Mucosa of rectum (tissue), 2 donors: ENCODE results near the gene UMODL1.
A peak's percentile ranks its signal among the peaks of the same experiment; 100 is the strongest.

Experiments
- H3K27ac ChIP-seq, 2 donors: one replicate each; pipeline ENCODE4 v1.7.0; 2013; ENCODE audit warnings: inconsistent platforms in 2 of 2, low read depth in 2 of 2, low read length in 2 of 2
- H3K27me3 ChIP-seq, 2 donors: one replicate each; pipeline ENCODE4 v1.7.0; 2013; ENCODE audit warnings: low read length in 2 of 2; ENCODE audit not compliant: control insufficient read depth in 2 of 2, insufficient read depth in 2 of 2
- H3K36me3 ChIP-seq, 2 donors: one replicate each; pipeline ENCODE4 v1.7.0; 2013; ENCODE audit warnings: low read length in 2 of 2; ENCODE audit not compliant: control insufficient read depth in 2 of 2, insufficient read depth in 2 of 2
- H3K4me1 ChIP-seq, 2 donors: one replicate each; pipeline ENCODE4 v1.7.0; 2013; ENCODE audit warnings: low read length in 2 of 2, mild to moderate bottlenecking in 1 of 2; ENCODE audit not compliant: control insufficient read depth in 2 of 2, insufficient read depth in 2 of 2
- H3K4me3 ChIP-seq, 2 donors: one replicate each; pipeline ENCODE4 v1.7.0; 2013; ENCODE audit warnings: low read length in 2 of 2
- H3K9ac ChIP-seq, 2 donors: one replicate each; pipeline ENCODE4 v1.7.0; 2013; ENCODE audit warnings: low read length in 2 of 2, low read depth in 1 of 2, mild to moderate bottlenecking in 1 of 2
- H3K9me3 ChIP-seq, 2 donors: one replicate each; pipeline ENCODE4 v1.7.0; 2013; ENCODE audit warnings: low read length in 2 of 2; ENCODE audit not compliant: control insufficient read depth in 2 of 2
- donor health status: healthy.
- donor health status: Normal muscosa, but diverticular disease.

The UMODL1 gene

DNA sequence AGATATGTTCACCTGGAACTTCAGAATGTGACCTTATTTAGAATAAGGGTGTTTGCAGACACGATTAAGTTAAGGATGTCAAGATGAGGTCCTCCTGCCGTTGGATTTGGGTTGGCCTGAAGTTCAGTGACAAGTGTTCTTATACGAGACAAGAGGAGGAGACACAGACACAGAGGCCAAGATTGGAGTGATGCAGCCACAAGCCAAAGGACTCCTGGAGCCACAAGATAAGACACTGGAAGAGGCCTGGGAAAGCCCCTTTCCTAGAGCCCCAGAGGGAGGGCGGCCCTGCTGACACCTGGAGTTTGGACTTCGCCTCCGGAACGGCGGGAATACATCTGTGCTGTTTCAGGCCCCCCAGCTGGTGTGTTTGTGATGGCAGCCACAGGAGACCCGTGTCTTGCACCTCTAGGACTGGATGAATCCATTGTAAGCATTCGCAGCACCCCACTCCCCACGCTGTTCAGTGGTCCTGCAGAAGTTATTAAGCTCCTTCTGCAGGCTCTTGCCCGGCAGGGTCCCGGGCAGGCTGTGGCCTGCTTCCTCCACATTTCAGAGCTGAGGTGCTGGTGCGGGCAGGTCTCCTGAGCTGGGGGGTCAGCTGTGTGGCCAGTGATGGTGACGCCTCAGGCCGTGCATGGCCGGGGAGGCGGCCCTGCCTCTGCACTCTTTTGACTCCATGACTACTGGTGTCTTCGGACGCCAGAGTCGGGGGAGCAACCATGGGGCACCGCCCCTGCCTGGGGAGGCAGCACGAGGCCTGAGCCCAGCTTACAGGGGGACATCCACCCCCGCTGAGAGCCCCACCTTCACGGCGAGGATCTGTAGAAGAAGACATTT, 34.6 kb downstream of the UMODL1 start:
- H3K36me3 ChIP-seq = no peaks in the 10 kb centered on the region
- no peak overlapping the region for H3K9ac ChIP-seq
- H3K4me3 ChIP-seq = no peak overlapping the region
- peaks cover 26 to 43% of the 10 kb centered on the region in 2 donors for H3K4me1 ChIP-seq
- no peaks in the 10 kb centered on the region for H3K9me3 ChIP-seq
- no peak overlapping the region for H3K27ac ChIP-seq
- H3K27me3 ChIP-seq = no peaks in the 10 kb centered on the region

DNA sequence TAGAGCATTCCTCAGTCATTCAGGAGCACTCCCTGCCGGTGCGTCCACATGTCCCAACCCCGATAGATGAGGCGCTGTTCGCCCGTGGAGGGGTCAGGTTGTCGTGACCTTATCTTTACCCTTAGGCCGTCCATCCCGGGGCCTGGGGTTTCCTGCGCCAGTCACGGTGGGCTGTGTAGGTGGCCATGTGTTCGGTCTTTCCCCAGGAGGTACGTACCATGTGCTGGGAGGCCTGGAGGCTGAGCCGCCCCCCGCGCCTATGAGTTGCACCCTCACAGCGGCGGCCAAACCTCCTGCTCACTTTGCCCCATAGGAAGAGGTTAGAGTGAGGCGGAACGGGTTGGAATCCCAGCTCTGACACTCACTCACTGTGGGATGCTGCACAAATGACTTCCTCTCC, 35.3 kb downstream of the UMODL1 start:
- Histone ChIP-seq H3K9ac (no peak overlapping the region), H3K9me3 (no peaks in the 10 kb centered on the region), H3K27me3 (no peaks in the 10 kb centered on the region), H3K4me1 (peaks cover 22 to 38% of the 10 kb centered on the region in 2 donors), H3K27ac (no peak overlapping the region), H3K36me3 (no peaks in the 10 kb centered on the region), H3K4me3 (no peak overlapping the region)

DNA sequence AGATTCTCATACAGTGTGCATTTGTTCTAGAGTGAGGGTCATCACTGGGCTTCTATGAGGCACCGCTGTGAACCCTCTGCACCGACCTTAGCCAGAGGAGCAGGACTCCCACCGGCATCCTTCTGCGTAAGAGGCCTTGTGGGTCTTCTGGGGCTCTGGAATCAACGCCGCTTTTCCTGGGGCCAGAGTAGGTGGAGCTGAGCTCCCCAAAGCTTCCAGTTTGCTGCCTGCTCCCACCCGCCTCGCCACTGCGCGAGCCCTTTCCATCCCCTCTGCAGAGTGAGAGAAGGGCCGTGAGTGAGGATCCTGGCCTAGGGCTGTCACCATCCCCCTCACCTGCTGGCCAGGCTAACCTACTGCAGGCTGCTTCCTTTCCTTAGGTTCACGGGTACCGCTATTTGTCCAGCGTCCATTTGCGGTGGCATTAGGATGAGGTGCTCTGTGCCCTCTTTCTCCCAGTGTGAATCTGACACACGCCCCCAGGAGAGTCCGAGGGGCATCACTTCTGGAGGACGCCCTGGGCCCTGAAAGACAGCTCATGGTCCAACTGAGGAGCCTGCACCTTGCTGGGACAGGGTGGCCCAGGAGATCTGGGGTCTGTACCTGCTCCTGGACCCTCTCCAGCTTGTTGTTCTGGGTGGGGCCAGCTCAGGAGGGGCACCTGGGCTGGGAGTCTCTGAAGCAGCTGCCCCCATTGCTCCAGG, 36.2 kb downstream of the UMODL1 start:
- no peaks in the 10 kb centered on the region for H3K36me3 ChIP-seq
- peaks cover 13 to 29% of the 10 kb centered on the region in 2 donors for H3K4me1 ChIP-seq
- H3K9me3 ChIP-seq = no peaks in the 10 kb centered on the region
- no peaks in the 10 kb centered on the region for H3K27me3 ChIP-seq
- H3K9ac ChIP-seq = peak overlapping the region in 1 of 2 donors; percentile 33
- H3K27ac ChIP-seq = peak overlapping the region in 1 of 2 donors; percentile 58
- no peak overlapping the region for H3K4me3 ChIP-seq

DNA sequence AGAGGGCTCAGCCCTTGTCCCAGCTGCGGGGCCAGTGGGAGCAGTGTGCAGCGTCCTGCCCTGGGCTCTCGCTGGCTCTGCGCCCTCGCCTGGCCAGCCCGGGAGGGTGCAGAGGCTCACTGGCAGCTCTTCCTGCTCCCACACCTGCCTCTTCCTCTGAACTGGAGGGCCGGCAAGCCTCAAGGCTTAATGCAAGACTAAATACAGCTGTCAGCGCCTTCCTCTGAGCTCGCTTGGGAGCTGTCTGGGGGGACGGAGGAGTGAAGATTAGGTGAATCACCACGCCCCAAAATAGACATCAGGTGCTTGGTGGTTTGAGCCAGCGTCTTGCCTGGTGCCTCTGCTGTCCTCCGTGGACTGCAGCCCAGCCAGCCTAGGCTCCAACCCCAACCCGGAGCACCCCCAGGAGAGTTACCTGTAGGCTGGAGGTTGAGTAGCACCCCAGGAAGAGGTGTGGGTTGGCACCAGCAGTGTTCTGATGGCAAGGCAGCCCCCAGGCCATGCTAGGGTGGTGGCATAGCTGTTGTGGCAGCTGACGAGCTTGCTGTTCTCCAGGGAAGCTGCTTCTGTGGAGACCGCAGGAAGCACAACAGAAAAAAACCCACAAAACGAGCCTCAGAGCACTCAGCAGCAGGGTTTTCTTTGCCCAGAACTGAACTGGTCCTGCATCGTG, 36.9 kb downstream of the UMODL1 start:
- Histone ChIP-seq H3K9ac (peak overlapping the region in 1 of 2 donors; percentile 33), H3K27me3 (no peaks in the 10 kb centered on the region), H3K4me3 (peak overlapping the region in 1 of 2 donors; percentile 31), H3K9me3 (no peaks in the 10 kb centered on the region), H3K27ac (peak overlapping the region in 1 of 2 donors; percentile 58), H3K4me1 (peaks cover 8 to 23% of the 10 kb centered on the region in 2 donors), H3K36me3 (no peaks in the 10 kb centered on the region)

DNA sequence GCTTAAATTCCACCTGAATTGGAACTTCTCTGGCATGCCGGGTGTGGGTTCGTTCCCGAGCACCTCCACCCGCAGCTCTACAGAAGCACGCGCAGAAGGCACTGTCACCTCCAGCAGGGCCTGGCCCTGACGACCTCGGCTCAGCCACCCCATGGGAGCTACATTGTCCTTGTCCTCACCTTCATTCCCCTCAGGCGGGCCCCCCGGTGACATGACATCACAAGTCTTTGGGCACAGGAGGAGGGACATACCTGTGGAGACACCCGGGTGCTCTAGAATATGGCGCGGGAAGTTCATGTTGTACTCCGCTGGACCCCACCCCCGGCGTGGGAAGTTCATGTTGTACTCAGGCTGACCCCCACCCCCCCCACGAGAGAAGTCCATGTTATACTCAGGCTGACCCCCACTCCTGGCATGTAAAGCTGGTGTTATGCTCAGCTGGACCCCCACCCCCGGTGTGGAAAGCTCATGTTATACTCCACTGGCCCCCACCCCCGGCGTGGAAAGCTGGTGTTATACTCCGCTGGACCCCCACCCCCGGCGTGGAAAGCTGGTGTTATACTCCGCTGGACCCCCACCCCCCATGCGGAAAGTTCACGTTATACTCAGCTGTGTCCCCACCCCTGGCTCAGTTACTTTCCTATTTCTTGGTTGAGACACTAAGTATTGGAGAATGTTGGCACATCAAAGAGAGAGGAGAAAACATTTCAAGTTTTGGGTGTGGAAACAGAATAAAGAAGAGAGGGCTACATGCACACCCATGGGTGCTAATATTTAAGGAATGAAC, 37.6 kb downstream of the UMODL1 start:
- H3K4me1 ChIP-seq = peaks cover 4 to 16% of the 10 kb centered on the region in 2 donors
- H3K27ac ChIP-seq = peak overlapping the region in 1 of 2 donors; percentile 32
- no peaks in the 10 kb centered on the region for H3K9me3 ChIP-seq
- H3K27me3 ChIP-seq = no peaks in the 10 kb centered on the region
- H3K4me3 ChIP-seq = no peak overlapping the region
- H3K9ac ChIP-seq = peak overlapping the region in 1 of 2 donors; percentile 5
- no peaks in the 10 kb centered on the region for H3K36me3 ChIP-seq

DNA sequence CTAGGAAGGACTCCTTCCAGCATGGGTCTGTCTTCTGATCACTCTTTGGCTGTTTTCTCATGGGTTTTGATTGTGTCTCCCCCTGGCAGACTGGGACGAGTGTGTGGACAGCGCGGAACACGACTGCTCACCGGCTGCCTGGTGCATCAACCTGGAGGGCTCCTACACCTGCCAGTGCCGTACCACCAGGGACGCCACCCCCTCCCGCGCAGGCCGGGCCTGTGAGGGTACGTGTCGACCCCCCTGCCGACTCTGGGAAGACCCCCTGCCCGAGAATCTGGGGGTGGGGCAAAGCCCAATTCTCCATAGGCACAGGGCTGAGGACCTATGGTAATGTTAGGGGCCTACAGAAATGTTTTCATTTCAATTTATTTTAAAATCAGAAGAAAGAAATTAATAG, 38.4 kb downstream of the UMODL1 start:
- H3K27ac ChIP-seq = no peak overlapping the region
- H3K27me3 ChIP-seq = no peaks in the 10 kb centered on the region
- H3K4me1 ChIP-seq = peaks cover 4 to 12% of the 10 kb centered on the region in 2 donors
- H3K4me3 ChIP-seq = no peak overlapping the region
- no peaks in the 10 kb centered on the region for H3K9me3 ChIP-seq
- no peaks in the 10 kb centered on the region for H3K36me3 ChIP-seq
- H3K9ac ChIP-seq = no peak overlapping the region

DNA sequence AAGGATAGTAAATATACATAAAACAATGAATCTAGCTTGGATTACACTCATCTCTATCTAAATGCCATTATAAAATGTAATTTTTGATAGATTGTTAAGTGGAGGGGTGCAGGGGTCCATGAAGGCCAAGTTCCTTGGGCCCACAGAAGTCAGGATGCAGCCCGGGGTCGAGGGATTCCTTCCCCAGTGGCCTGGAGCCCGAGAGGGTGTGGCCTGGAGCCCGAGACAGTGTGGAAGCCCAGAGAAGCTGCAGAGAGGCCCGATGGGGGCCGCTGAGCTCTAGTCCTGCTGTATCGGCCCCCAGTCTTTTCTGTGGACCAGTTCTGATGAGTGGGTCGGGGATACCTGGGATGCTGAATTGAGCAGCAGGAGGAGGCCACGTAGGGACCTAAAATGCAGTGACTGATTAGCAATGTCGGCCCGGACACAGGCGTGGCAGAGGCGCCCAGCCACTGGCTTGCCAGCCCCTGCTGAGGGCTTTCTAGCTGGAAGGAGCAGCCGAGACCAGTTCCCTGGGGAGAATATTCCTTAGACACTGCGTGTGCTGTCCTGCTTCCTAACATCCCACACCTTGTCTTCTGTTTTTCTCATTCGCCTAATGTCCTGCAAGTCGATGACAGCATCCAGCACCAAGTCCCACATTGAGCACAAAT, 38.9 kb downstream of the UMODL1 start:
- Histone ChIP-seq H3K9ac (no peak overlapping the region), H3K27me3 (no peaks in the 10 kb centered on the region), H3K27ac (no peak overlapping the region), H3K9me3 (no peaks in the 10 kb centered on the region), H3K4me3 (no peak overlapping the region), H3K4me1 (peaks cover 4 to 12% of the 10 kb centered on the region in 2 donors), H3K36me3 (no peaks in the 10 kb centered on the region)

DNA sequence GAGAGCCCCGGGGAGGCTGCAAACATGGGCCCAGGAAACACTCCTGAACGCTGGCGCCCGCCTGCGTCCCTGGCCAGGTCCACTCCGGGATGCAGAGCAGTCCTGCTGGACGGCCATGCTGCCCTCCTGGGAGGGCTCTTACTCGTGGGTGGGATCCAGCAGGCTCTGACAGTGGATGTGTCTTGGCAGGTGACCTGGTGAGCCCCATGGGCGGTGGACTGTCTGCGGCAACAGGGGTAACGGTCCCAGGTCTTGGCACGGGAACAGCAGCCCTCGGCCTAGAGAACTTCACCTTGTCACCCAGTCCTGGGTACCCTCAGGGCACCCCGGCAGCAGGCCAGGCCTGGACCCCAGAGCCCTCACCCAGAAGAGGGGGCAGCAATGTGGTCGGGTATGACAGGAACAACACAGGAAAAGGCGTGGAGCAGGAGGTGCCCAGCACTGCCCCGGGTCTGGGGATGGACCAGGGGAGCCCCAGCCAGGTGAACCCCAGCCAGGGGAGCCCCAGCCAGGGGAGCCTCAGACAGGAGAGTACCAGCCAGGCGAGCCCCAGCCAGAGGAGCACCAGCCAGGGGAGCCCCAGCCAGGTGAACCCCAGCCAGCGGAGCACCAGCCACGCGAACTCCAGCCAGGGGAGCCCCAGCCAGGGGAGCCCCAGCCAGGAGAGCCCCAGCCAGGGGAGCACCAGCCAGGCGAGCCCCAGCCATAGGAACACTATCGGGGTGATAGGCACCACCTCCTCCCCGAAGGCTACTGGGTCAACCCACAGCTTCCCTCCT, 39.8 kb downstream of the UMODL1 start:
- Histone ChIP-seq H3K4me3 (no peak overlapping the region), H3K27ac (no peak overlapping the region), H3K9me3 (no peaks in the 10 kb centered on the region), H3K9ac (no peak overlapping the region), H3K4me1 (peaks cover 4 to 12% of the 10 kb centered on the region in 2 donors), H3K27me3 (no peaks in the 10 kb centered on the region), H3K36me3 (no peaks in the 10 kb centered on the region)

DNA sequence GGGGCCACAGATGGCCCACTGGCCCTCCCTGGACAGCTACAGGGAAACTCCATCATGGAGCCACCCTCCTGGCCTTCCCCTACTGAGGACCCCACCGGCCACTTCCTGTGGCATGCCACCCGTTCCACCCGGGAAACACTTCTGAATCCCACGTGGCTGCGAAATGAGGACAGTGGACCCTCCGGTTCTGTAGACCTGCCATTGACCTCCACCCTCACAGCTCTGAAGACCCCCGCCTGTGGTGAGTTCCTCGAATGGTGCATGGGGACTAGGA, 40.3 kb downstream of the UMODL1 start:
- H3K9me3 ChIP-seq = no peaks in the 10 kb centered on the region
- H3K36me3 ChIP-seq = no peaks in the 10 kb centered on the region
- no peak overlapping the region for H3K27ac ChIP-seq
- no peak overlapping the region for H3K9ac ChIP-seq
- peaks cover 4 to 12% of the 10 kb centered on the region in 2 donors for H3K4me1 ChIP-seq
- no peaks in the 10 kb centered on the region for H3K27me3 ChIP-seq
- no peak overlapping the region for H3K4me3 ChIP-seq
